K562 (cell line): ENCODE results near the gene TBC1D2. TPM values are rescaled to one million over a fixed set of nuclear protein-coding genes. Genes with fewer than 3 reads are reported as not detected.

Source experiments
- ARID4B ChIP-seq: sonication (generic); formaldehyde crosslinking; IDR thresholded peaks from 2 replicates; pipeline ENCODE4 v1.8.0; 2022; ENCODE audit warnings: mild to moderate bottlenecking, missing genetic modification reagents
- ATF4 ChIP-seq: fragments of 450-650 bp; formaldehyde crosslinking; IDR thresholded peaks from 2 replicates; pipeline ENCODE4 v1.4.0; 2022; ENCODE audit warnings: mild to moderate bottlenecking, moderate library complexity
- BACH1 ChIP-seq: fragments of 200-800 bp; sonication (Bioruptor generic); IDR thresholded peaks from 2 replicates; pipeline ENCODE4 v1.6.1; 2016; ENCODE audit warnings: missing genetic modification characterization, missing compliant biosample characterization
- C11orf30 ChIP-seq: fragments of 450-650 bp; IDR thresholded peaks from 2 replicates; pipeline ENCODE4 v1.6.1; 2016; ENCODE audit warnings: low read depth, mild to moderate bottlenecking
- CBX1 ChIP-seq: sonication (generic); IDR thresholded peaks from 2 replicates; pipeline ENCODE4 v1.6.1; 2016; ENCODE audit warnings: antibody characterized with exemption, low read depth, mild to moderate bottlenecking
- HMG20A ChIP-seq: fragments of 450-650 bp; formaldehyde crosslinking; conservative IDR thresholded peaks from 2 replicates; pipeline ENCODE4 v1.4.0; 2020; ENCODE audit warnings: mild to moderate bottlenecking, mixed read lengths
- MXD1 ChIP-seq: fragments of 250-450 bp; sonication (Bioruptor Pico); IDR thresholded peaks from 2 replicates; pipeline ENCODE4 v1.8.0; 2021; ENCODE audit warnings: borderline replicate concordance, mild to moderate bottlenecking, moderate library complexity; ENCODE audit not compliant: poor library complexity, severe bottlenecking
- NRF1 ChIP-seq, 2 experiments: fragments of 450-650 bp; IDR thresholded peaks in 1 of 2; conservative IDR thresholded peaks in 1 of 2; 2 replicates each; pipeline ENCODE4 v1.6.1; 2014; ENCODE audit warnings: mild to moderate bottlenecking in 2 of 2
- POU5F1 ChIP-seq: fragments of 150-350 bp; IDR thresholded peaks from 2 replicates; pipeline ENCODE4 v1.6.1; 2014; ENCODE audit warnings: borderline replicate concordance, low read length, low read depth, mild to moderate bottlenecking; ENCODE audit not compliant: partially characterized antibody
- ZBTB12 ChIP-seq: fragments of 250-450 bp; sonication (Bioruptor Pico); IDR thresholded peaks from 2 replicates; pipeline ENCODE4 v1.4.0; 2020
- ZNF263 ChIP-seq: sonication (generic); formaldehyde crosslinking; IDR thresholded peaks from 2 replicates; pipeline ENCODE4 v1.8.0; 2022; ENCODE audit warnings: mild to moderate bottlenecking, missing genetic modification reagents, borderline replicate concordance
- ZNF561 ChIP-seq: fragments of 450-650 bp; formaldehyde crosslinking; conservative IDR thresholded peaks from 2 replicates; pipeline ENCODE4 v1.4.0; 2020; ENCODE audit warnings: mild to moderate bottlenecking, moderate library complexity
- polyA plus RNA-seq, 8 experiments: library from polyadenylated mRNA; depleted of rRNA in 4 of 8; stranded (reverse) in 5 of 8; unstranded in 3 of 8; fragments of >200 nt; fragmentation: Nextera tagmentation in 2 of 8; fragmentation: Illumina TruSeq in 1 of 8; extraction: Ambion mirVana in 2 of 8; extraction: Trizol in 1 of 8; gene quantifications; 2 replicates each; pipeline versions ENCODE4 v1.2.1 to v1.2.3, GENCODE V29; 2011 to 2014; ENCODE audit warnings: inconsistent platforms in 1 of 8, missing spikeins in 1 of 8
- total RNA-seq, 7 experiments: library from RNA; depleted of rRNA in 6 of 7; stranded (reverse); fragments of >200 nt in 6 of 7; fragmentation: Illumina TruSeq in 2 of 7; extraction: Trizol in 2 of 7; gene quantifications; 2 replicates each; pipeline versions ENCODE4 v1.2.1 to v1.2.3, GENCODE V29; 2011 to 2021; ENCODE audit warnings: low replicate concordance in 1 of 7
- TF ChIP-seq, protein P1 (sequence below): fragments of 450-650 bp; IDR thresholded peaks from 2 replicates; pipeline ENCODE4 v1.6.1; 2017; ENCODE audit warnings: antibody characterized with exemption, mild to moderate bottlenecking
- TF ChIP-seq, protein P2 (sequence below): sonication (generic); formaldehyde crosslinking; IDR thresholded peaks from 2 replicates; pipeline ENCODE4 v1.8.0; 2022; ENCODE audit warnings: mild to moderate bottlenecking, missing genetic modification reagents

TBC1D2 gene
- total and polyA plus RNA-seq, 9 of the 15 experiments (the other 6 are each of a cell fraction or from before 2014, with no cell fraction given), result 0.10 to 7.0 (median 2.5) TPM

- no peak for TF ChIP-seq MXD1
- peak; percentile 92; the same call in 1 of the 2 replicates for TF ChIP-seq CBX1
- no peak for TF ChIP-seq ZNF561 (CRISPR knock-in tag)
- no peak for TF ChIP-seq BACH1 (tag)
- TF ChIP-seq ARID4B (CRISPR knock-in tag), result no peak
- TF ChIP-seq POU5F1, result no peak
- no peak for TF ChIP-seq ZBTB12 (CRISPR knock-in tag)
- no peak for TF ChIP-seq ATF4 (CRISPR knock-in tag)
- TF ChIP-seq HMG20A (CRISPR knock-in tag), result no peak
- TF ChIP-seq, protein P1, sequence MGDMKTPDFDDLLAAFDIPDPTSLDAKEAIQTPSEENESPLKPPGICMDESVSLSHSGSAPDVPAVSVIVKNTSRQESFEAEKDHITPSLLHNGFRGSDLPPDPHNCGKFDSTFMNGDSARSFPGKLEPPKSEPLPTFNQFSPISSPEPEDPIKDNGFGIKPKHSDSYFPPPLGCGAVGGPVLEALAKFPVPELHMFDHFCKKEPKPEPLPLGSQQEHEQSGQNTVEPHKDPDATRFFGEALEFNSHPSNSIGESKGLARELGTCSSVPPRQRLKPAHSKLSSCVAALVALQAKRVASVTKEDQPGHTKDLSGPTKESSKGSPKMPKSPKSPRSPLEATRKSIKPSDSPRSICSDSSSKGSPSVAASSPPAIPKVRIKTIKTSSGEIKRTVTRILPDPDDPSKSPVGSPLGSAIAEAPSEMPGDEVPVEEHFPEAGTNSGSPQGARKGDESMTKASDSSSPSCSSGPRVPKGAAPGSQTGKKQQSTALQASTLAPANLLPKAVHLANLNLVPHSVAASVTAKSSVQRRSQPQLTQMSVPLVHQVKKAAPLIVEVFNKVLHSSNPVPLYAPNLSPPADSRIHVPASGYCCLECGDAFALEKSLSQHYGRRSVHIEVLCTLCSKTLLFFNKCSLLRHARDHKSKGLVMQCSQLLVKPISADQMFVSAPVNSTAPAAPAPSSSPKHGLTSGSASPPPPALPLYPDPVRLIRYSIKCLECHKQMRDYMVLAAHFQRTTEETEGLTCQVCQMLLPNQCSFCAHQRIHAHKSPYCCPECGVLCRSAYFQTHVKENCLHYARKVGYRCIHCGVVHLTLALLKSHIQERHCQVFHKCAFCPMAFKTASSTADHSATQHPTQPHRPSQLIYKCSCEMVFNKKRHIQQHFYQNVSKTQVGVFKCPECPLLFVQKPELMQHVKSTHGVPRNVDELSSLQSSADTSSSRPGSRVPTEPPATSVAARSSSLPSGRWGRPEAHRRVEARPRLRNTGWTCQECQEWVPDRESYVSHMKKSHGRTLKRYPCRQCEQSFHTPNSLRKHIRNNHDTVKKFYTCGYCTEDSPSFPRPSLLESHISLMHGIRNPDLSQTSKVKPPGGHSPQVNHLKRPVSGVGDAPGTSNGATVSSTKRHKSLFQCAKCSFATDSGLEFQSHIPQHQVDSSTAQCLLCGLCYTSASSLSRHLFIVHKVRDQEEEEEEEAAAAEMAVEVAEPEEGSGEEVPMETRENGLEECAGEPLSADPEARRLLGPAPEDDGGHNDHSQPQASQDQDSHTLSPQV, result no peak
- TF ChIP-seq, protein P2, sequence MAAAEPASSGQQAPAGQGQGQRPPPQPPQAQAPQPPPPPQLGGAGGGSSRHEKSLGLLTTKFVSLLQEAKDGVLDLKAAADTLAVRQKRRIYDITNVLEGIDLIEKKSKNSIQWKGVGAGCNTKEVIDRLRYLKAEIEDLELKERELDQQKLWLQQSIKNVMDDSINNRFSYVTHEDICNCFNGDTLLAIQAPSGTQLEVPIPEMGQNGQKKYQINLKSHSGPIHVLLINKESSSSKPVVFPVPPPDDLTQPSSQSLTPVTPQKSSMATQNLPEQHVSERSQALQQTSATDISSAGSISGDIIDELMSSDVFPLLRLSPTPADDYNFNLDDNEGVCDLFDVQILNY (CRISPR knock-in tag), result no peak
- TF ChIP-seq ZNF263 (CRISPR knock-in tag), result no peak
- no peak for TF ChIP-seq NRF1 (conservative IDR thresholded peaks at IDR 0.05 in 1 of 2, IDR thresholded peaks at IDR 0.05 in 1 of 2)
- TF ChIP-seq C11orf30, result no peak
Observed at GRCh38 chr9:98254228-98255060, 1.0 kb downstream of the TBC1D2 start (continued).
